Measurements from ENCODE around the gene ANGPTL5.
"Not testable (repeated sequence)": the region's sequence is repeated elsewhere in the genome, so short reads cannot be mapped to it uniquely, and the experiment has no call there.

ANGPTL5 gene

GRCh38 chr11:101881586-101881985 lies 34.7 kb downstream of the ANGPTL5 start:
- no peak for DNase-seq

GRCh38 chr11:101880222-101880621 lies 36.1 kb downstream of the ANGPTL5 start:
- no peak for DNase-seq

DNA sequence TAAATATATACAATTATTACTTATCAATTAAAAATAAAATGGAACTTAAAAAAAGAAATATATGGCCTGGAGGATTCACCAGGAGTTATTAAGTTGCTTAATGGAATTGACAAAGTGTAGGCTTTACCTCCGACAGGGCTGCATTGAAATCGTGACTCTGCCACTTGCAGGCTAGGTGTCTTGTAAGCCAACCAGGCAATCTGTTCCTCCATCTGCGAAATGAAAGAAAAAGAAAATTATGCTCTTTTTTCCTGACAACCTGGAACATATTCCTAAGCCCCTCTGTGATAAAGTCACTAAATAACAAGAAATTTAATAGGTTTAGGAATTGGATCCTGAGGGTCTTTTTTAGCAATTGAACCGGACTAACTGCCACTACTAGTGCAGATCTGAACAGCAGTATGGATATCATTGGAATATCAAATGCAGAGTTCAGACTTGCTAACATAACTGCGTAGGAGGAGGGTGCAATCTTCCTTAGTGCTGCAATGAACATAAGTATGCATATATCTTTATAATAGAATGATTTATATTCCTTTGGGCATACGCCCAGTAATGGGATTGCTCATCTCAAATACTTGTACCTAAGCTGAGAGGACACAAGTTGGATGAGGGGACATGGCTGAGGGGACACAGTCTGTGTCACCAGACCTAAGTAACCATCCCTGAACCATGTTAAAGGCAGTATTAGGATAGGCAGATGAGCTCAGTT lies 44.0 kb downstream of the ANGPTL5 start:
- no peak for DNase-seq

- DNase-seq: no peak
Measured at GRCh38 chr11:101870510-101870909, 45.8 kb downstream of the ANGPTL5 start.

- no peak for DNase-seq
Measured at GRCh38 chr11:101867951-101868350, 48.4 kb downstream of the ANGPTL5 start.

GRCh38 chr11:101866619-101867491 lies 49.5 kb downstream of the ANGPTL5 start:
- DNase-seq: no peak

DNA sequence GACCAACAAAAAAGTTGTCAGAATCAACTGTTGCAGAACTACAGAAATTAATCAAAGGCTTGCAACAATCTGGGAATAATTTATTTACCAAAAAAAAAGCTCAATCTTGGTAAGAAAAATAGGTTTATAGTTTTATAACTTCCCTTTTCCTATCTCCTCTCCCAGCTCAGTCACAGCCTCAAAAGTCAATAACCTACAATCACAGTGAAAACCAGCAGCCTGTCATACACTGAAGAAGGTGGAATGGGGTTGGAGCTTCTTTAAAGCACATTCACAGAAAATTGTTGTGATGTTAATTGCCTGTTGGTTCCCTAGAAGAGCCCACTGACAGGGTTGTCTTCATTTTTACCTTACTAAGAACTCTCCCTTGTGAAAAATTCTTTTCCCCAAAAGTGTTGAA lies 52.2 kb downstream of the ANGPTL5 start:
- no peak for DNase-seq

GRCh38 chr11:101863361-101863760 lies 53.0 kb downstream of the ANGPTL5 start:
- DNase-seq: no peak

DNA sequence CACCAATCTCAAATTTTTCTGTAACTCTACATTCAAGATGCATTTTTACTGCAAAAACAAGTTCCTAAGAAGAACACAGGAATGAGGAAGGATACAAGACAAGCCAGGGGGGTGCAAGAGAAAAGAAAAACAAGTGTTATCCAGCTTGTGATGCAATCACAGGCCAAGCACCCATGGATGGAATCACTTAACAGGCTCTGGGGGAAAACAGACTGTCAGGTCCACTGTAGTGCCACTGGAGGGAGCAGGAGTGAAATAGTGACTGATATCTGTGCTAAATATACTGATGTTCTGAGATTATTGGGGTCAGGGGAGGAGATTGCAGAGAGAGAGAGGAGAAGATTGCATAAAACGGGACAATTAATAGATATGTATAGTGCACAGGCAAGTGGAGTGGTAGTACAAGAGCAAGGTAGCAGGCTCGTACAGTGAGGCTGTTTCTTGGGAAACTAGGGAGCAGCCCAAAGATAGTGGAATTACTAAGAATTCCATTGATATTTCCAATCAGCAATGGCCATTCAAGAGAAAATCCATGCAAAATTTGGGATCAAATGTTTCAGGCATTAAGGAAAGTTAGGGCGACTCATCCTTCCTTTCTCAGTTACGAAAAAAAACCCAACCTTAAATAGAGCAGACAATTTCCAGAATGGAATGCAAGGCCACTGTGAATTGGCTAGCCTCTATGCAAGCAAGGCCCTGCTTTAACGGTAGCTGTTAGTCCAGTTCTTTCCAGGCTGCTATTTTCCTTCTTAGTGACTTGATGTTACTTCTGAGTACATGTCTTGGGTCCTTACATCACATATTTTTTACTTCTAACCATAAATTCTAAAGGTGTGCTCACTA lies 53.7 kb downstream of the ANGPTL5 start:
- no peak for DNase-seq

DNA sequence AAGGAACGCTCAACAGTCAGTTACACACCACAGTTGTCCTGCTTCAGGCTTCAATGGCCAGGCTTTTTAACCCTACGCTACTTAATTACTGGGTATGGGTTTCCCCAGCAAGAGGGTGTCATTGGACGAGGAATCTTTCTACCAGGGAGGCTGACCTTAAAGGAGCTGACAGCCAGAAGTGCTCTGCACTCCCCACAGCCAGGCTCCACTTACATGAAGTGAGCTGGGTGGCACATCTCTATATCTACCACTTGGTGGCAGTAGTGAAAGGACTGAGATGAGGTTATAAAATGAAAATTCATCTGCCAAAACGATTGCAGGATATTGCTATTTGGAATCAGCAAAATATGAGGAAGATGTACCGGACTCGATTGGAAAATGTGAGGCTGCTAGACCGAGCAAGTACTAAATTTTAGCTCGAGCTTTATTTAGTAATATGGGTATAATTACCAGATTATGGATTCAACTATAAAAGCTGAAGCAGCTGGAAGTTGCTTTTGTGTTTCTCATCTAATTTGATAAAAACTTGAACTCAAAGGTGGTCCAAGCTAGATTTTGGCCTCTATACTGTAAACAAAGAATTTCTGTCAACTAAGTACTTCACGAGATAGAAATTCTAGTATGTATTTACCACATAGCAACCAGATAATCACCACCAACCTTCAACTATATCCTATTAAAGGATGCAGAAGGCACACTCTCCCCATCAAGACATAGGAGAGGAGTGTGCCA lies 55.5 kb downstream of the ANGPTL5 start:
- DNase-seq: no peak

DNA sequence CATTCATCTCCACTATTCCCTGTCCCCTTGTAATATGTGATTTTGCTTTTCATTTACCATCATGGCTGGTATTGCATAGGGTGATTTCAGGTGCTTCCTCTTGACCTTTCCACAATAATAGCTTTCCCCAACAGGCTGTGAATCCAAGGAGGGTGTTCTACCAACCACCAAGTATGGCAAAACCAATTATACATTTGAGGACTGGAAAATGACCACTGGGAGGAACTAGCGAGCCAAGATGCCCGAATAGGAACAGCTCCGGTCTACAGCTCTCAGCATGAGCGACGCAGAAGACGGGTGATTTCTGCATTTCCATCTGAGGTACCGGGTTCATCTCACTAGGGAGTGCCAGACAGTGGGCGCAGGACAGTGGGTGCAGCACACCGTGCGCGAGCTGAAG lies 64.1 kb downstream of the ANGPTL5 start:
- DNase-seq: not testable (repeated sequence)

DNA sequence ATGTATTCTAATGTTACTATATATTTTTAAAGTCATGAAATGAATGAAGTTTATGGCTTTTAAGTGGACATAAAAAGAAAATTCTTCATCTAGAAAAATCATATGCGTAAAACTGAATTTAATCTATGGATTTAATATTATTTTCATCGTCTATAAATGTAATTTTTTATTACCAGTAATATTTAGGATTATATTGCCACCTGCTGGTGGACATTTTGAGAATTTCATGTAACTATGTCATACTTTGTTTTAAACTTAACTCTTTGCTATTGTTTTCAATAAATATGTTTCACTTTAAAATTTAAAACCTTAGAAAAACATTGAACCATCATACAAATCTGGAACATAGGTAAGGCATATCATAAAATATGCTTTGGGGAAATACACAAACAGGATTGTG lies 68.1 kb downstream of the ANGPTL5 start:
- DNase-seq: no peak

DNA sequence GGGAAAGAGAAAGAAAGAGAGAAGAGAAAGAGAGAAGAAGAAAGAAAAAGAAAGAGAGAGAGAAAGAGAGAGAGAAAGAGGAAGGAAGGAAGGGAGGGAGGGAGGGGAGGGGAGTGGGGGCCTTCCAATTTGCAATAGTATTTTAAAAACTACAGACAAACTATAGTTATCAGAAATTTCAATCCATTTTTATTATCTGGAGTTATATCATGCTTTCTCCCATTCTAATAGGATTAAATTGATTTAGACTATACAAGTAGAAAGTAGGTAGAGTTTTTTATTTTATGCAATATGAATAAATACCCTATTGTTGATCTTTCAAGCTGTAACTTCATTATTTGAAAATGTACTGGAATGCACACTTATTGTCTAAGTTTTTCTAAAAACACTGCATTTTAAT lies 71.7 kb downstream of the ANGPTL5 start:
- DNase-seq: no peak

DNA sequence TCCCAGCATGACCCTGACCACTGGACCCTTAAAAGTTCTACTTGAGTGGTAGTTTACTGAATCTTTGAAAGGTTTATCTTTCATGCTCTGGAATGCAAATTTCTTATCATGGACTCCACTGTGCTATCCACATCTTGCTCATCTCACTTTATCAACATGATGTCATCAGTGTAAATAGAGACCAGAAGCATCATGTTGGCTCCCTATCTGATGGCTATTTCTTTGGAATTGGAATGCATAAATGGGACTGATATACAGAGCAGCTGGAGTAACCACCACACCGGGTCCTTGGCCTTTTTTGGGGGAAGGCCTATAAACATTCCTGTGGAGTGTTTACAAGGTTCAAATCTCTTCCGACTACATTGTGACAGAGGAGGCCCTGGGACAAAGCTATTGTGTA lies 75.6 kb downstream of the ANGPTL5 start:
- no peak for DNase-seq
